Omental fat pad (tissue), 4 donors: ENCODE data around the gene CST8. TPM values are rescaled to one million over a fixed set of nuclear protein-coding genes. Genes with fewer than 3 reads are reported as not detected.

Experiments used
- ATAC-seq: fragments of 150-250 bp; one replicate; pipeline ENCODE4 v1.9.1; 2016; ENCODE audit warnings: mild to moderate bottlenecking, moderate library complexity; ENCODE audit not compliant: low FRiP score
- DNase-seq: peaks from one replicate; pipeline ENCODE4 v3.0.0-alpha.2; 2019; ENCODE audit warnings: low spot score
- total RNA-seq, 4 donors: library from RNA; depleted of rRNA; stranded (reverse); fragments of >200 nt; gene quantifications; one replicate each; pipeline ENCODE4 v1.1.0, GENCODE V29; 2016
- TF ChIP-seq, protein P1 (sequence below), 3 donors: fragments of 450-650 bp; IDR thresholded peaks; one replicate each; pipeline ENCODE4 v1.5.1; 2016 to 2017; ENCODE audit warnings: antibody characterized with exemption in 3 of 3, mild to moderate bottlenecking in 3 of 3, moderate library complexity in 2 of 3

CST8 gene
- total RNA-seq, 4 donors from 2014 or later, result not detected

DNA sequence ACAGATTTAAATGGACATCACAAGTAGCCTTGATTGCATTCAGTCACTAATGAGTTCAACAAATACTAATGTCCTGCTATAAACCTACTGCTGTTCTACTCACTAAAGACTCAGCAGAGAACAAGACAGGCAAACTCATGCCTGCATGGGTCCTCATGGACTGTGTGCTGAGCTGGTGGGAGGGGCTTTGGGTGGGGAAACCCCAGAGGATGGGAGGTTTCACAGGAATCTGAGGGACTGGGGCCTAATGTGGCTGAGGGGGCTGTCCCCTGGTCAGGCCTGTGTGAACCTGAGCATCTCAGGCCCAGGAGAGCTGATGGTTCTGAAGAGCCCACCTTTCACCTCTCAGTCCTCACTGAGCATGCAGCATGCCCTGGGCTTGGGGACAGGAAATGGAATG is 1.4 kb downstream of the CST8 start:
- no peak for DNase-seq
- TF ChIP-seq, protein P1, sequence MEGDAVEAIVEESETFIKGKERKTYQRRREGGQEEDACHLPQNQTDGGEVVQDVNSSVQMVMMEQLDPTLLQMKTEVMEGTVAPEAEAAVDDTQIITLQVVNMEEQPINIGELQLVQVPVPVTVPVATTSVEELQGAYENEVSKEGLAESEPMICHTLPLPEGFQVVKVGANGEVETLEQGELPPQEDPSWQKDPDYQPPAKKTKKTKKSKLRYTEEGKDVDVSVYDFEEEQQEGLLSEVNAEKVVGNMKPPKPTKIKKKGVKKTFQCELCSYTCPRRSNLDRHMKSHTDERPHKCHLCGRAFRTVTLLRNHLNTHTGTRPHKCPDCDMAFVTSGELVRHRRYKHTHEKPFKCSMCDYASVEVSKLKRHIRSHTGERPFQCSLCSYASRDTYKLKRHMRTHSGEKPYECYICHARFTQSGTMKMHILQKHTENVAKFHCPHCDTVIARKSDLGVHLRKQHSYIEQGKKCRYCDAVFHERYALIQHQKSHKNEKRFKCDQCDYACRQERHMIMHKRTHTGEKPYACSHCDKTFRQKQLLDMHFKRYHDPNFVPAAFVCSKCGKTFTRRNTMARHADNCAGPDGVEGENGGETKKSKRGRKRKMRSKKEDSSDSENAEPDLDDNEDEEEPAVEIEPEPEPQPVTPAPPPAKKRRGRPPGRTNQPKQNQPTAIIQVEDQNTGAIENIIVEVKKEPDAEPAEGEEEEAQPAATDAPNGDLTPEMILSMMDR (IDR thresholded peaks at IDR 0.05), result no peak
- no peak for ATAC-seq

DNA sequence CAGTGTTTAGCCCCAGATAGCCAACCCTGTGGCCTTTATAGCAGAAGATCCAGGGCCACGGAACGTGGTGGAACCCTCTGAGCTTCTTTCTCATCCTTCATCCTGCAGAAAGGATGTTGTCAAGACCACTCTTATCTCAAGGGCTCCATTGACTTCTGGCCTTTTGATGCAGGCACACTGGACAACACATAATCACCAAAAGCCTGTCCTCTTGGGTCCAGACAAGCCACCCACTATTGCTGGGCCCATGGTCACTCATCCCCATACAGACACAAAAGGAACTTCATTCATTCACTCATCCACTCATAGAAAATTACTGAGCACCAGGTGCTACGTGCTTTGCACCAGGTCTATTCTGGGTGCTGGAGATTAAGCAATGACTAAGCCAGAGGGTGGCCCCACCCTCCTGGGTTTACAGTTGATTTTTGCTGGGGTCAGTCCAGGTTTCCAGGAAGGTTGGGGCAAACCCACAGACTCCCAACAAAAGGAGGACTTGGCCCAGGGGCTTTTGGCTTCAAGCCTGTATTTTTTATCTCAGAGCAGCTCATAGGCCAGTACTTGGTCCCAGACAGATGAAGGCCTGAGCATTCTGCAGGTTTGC is 2.4 kb downstream of the CST8 start:
- DNase-seq, result no peak
- ATAC-seq, result no peak
- TF ChIP-seq, protein P1 (IDR thresholded peaks at IDR 0.05), result no peak

DNA sequence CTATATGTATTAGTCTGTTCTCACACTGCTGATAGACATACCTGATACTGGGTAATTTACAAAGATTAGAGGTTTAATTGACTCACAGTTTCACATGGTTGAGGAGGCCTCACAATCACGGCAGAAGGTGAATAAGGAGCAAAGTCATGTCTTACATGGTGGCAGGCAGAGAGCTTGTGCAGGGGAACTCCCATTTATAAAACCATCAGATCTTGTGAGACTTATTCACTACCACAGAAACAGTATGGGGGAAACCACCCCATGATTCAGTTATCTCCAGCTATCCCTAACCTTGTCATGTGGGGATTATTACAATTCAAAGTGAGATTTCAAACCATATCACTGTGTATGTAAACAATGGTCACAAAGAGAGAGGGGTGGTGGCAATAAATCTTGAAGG is 6.6 kb downstream of the CST8 start:
- ATAC-seq, result no peak
- no peak for DNase-seq
- TF ChIP-seq, protein P1 (IDR thresholded peaks at IDR 0.05), result no peak

DNA sequence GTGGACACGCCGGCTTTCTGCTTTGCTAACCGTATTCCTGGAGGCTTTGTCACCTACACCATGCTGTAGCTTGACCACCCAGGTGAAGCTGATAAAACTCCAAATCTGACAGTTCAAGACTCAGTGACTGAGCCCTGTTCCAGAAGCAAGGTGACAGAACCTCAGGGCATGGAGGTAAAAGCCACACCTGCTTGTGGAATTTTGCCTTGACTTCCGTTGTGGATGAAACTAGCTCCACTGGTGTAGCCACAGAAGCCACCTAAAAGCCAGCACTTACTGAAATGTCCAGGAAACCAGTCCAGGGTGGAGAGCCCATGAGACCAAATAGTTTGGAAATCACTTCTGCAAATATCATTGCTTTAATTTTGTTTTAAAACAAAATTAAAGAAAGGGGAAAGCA is 11.0 kb downstream of the CST8 start:
- TF ChIP-seq, protein P1 (IDR thresholded peaks at IDR 0.05), result no peak
- DNase-seq (no peak), ATAC-seq (no peak)

DNA sequence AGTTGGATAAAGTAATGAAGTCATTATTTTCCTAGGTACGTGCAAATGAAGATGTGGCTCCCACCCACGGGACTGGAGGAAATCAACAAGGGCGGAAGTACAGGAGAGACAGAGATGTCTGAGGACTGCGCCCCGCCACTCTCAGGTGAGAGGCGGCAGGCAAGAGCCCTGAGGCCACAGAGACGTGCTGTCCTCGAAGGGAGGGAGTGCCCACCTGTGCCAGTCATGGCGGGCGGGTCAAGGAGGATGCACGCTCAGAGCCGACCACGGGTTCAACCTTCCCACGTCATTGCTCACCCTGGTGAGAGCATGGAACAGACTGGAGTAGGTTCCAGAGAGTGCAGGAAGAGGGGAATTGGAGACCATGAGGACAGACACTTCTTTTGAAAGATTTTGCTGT is 12.7 kb downstream of the CST8 start:
- no peak for DNase-seq
- TF ChIP-seq, protein P1 (IDR thresholded peaks at IDR 0.05), result no peak
- ATAC-seq, result no peak

DNA sequence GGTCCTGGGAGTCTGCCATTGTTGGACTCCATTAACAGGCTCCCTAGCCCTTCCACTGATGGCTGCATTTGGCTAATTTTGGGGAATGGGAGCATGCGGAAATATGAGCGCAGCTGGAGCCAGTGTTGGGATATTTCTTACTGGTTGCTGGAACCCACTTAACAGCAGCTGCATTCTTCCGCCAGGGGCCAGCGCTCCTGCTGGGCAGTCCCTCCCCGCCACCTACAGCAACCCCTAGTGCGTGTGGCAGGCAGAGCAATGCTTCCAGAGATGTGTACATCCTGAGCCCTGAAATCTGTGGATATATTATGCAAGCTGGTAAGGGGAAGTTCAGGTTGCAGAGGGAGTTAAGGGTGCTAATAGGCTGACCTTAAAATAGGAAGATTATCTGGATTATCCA is 16.4 kb downstream of the CST8 start:
- TF ChIP-seq, protein P1 (IDR thresholded peaks at IDR 0.05), result no peak
- no peak for ATAC-seq
- DNase-seq, result no peak

DNA sequence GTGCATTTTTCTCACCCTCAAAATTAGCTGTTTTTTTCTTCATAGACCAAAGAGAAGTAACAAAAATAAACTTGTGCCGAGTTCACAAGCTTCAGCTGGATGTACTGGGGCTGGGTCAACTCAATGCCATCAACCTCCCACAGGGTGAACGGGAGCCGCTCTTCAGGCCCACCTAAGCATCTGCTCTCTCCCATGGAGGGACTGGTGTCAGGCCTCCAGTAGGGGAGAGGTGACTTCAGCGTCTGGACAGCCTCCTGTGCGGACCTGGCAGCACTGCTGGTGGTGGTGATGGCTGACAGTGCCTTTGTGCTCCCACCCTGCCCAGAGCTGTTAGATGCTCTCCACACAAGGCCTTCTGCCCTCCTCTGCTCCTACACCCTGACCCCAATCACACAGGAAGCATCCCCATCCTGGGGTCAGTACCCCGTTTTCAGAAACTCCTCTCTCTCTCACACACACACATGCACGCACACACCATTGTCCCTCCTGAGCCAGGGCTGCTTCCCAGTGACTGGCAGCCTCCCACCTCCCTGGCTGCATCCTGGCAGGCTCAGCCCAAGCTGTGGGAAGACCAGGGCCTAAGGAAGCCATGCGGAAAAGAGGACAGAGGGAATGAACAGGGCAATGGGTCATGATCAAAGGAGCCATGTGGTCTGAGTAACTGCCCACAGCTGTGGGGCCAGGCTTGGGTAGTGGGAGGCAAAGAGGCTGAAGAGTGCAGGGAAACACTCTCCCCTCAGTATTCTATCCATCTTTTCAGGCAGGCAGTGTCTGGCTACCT is 17.7 kb downstream of the CST8 start:
- ATAC-seq (no peak), DNase-seq (no peak)
- TF ChIP-seq, protein P1 (IDR thresholded peaks at IDR 0.05), result no peak
